Ishikawa (cell line): ENCODE measurements around the gene HMGXB3.

Experiments
- EP300 ChIP-seq: IDR thresholded peaks from 2 replicates; pipeline ENCODE4 v1.6.1; 2012; ENCODE audit warnings: borderline replicate concordance
- RAD21 ChIP-seq: IDR thresholded peaks from 2 replicates; pipeline ENCODE4 v1.6.1; 2012; ENCODE audit warnings: low read depth
- TAF1 ChIP-seq: IDR thresholded peaks from 2 replicates; pipeline ENCODE4 v1.6.1; 2012; ENCODE audit warnings: low read depth, mild to moderate bottlenecking
- TF ChIP-seq, protein P1 (sequence below): IDR thresholded peaks from 2 replicates; pipeline ENCODE4 v1.6.1; 2012; ENCODE audit warnings: low read depth, mild to moderate bottlenecking

DNA sequence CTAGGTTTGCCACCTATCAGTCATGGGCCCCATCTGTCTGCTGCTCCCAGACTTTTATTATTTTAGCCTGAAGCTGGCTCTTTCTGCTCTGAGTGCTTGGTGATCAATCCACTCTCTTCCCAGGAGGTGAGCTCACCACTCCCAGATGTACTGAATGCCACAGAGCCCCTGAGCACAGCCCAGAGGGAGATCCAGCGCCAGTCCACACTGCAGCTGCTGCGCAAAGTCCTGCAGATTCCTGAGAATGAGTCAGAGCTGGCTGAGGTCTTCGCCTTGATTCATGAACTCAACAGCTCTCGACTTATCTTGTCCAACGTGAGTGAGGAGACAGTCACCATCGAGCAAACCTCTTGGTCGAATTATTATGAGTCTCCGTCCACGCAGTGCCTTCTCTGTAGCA, 36.0 kb downstream of the HMGXB3 start:
- TF ChIP-seq RAD21 (no peak), EP300 (no peak), TAF1 (no peak)
- TF ChIP-seq, protein P1, sequence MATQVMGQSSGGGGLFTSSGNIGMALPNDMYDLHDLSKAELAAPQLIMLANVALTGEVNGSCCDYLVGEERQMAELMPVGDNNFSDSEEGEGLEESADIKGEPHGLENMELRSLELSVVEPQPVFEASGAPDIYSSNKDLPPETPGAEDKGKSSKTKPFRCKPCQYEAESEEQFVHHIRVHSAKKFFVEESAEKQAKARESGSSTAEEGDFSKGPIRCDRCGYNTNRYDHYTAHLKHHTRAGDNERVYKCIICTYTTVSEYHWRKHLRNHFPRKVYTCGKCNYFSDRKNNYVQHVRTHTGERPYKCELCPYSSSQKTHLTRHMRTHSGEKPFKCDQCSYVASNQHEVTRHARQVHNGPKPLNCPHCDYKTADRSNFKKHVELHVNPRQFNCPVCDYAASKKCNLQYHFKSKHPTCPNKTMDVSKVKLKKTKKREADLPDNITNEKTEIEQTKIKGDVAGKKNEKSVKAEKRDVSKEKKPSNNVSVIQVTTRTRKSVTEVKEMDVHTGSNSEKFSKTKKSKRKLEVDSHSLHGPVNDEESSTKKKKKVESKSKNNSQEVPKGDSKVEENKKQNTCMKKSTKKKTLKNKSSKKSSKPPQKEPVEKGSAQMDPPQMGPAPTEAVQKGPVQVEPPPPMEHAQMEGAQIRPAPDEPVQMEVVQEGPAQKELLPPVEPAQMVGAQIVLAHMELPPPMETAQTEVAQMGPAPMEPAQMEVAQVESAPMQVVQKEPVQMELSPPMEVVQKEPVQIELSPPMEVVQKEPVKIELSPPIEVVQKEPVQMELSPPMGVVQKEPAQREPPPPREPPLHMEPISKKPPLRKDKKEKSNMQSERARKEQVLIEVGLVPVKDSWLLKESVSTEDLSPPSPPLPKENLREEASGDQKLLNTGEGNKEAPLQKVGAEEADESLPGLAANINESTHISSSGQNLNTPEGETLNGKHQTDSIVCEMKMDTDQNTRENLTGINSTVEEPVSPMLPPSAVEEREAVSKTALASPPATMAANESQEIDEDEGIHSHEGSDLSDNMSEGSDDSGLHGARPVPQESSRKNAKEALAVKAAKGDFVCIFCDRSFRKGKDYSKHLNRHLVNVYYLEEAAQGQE, result no peak
